HG02970 (cell line): ENCODE data around the gene SKP1.

Experiments
- ATAC-seq: cut with Tn5 transposase; IDR thresholded peaks from one replicate; pipeline ENCODE4 v1.9.1; 2021; ENCODE audit warnings: mild to moderate bottlenecking, moderate library complexity, moderate number of reproducible peaks; ENCODE audit not compliant: unreplicated experiment, low FRiP score

Gene SKP1

DNA sequence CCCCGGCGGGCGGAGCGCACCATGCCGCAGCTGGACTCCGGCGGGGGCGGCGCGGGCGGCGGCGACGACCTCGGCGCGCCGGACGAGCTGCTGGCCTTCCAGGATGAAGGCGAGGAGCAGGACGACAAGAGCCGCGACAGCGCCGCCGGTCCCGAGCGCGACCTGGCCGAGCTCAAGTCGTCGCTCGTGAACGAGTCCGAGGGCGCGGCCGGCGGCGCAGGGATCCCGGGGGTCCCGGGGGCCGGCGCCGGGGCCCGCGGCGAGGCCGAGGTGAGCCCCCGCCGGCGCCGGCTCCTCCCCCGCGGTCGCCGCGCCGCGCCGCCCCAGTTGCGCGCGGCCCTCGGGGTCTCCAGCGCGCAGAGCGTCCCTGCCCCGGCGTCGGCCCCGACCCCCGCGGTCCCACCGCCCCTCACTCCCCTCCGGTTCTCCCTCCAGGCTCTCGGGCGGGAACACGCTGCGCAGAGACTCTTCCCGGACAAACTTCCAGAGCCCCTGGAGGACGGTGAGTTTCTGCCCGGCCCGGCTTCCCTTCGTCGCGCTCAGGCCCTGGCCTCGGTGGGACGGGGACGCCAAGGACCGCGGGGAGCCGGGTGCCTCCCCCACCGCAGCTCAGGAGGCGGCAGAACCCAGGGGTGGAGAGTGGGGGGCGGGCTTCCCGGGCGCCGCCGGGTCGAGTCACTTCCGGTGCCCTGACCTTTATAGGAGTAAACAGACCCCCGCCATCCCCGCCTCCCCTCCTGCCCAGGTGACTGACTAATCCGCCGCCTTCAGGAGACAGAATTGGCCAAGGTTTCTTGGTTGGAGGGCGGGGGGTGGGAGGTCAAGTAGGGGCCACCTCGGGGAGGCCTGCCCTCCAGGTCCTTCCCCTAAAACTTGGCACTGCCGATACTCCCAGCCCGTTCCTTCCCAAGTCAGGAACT is 61.6 kb downstream of the SKP1 start:
- ATAC-seq: peak; percentile 10

DNA sequence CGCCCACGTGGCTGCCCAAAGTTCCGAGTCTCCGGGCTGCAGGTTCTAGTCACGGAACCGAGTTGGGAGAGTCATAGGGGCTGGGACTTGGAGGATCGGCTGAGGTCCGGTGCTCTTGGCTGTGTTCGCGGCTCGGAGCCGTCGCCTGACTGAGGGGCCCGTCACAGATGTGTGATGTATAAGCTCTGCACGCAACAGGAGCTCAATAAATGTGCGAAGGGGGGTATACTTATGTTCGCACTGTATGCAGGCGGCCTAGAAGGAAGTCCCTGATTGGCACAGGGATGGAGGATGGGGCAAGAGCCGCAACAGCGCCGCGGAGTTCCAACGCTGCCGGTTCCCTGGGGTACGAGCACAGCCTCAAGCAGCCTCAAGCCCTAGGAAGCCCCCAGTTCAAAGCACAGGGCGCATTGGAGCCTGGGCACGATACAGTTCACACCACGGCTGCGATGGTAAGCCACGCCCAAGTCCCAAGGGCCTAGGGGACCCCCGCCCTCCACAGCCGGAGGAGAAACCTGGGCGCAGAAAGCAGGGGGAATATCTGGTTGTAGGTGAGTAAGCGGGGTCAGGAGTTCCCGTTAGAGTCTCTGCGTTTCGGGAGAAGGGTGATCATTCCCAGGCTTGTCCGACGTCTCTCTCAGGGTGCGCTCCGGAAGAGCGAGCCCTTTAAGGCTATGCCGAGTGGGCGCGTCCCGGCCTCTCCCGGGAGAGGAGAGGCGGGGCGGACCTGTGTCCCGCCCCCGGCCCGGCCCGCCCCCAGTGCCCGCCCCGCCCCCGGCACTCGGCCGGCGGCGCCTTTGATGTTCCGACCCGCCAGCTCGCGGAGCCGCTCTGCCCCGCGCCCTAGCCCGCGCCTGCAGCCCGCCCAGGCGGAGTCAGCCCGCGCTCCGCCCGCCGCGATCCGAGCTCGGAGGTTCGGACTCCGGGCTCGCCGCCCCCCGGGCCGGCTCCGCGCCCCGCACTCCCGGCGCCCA is 62.6 kb downstream of the SKP1 start, which contains the start of gene TCF7:
TCF7 (plus strand) TSS at position 780 of the 974 bp plus-strand sequence. CDS start 226 bp downstream, outside the sequence.
- ATAC-seq: peak; percentile 71

DNA sequence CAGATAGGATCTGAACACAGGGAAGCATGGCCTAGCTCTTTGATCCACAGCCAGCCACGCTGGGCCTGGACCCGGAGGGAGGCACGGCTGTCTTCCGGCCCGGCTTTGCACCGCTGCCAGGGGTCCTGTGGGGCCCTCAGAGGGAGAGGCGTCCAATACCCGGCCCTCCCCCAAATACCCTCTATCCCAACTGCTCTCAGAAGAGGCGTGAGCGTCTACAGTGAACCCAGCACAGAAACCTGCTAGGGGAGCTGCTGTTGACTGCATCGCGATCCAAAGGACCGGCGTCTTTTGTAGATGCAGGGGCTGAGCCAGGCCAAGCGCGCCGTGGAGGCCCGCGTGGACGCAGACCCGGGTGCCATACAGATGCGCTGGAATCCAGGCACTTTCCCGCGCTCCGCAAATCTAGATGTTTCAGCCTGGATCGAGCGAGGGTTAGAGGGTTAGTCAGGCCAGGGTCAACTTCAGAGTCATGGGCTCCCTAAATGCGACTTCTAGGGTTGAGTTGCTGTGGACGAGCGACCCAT is 63.3 kb downstream of the SKP1 start:
- ATAC-seq: no peak

DNA sequence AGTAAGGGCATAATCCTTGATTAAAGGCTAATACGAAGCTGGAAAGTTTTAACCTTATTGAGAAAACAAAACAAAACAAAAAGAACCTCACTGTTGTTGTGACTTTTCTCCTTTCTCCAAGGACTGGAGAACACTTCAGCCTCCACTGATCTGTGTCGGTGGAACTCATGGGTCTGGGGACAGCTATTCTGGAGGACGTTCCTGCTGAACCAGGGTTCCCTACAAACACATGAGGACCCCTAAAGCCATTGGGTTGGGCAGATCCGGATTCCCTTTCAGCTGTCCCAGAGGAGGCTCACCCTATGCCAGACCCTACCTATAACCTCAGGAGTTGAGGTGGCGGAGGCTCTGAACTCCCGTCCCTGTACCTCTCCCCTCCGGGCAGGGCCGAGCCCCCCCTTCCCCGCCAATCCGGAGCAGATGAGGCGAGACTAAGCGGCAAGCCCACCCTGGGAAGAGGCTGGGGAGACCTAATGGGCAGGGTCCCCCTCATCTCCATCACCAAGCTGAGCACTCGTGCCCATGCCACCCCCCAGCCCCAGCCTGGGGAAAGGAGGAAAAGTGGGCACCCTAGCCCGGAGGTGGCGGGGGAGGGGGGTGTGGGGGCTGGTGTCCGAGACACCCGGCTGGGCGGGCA is 63.9 kb downstream of the SKP1 start:
- ATAC-seq: no peak

DNA sequence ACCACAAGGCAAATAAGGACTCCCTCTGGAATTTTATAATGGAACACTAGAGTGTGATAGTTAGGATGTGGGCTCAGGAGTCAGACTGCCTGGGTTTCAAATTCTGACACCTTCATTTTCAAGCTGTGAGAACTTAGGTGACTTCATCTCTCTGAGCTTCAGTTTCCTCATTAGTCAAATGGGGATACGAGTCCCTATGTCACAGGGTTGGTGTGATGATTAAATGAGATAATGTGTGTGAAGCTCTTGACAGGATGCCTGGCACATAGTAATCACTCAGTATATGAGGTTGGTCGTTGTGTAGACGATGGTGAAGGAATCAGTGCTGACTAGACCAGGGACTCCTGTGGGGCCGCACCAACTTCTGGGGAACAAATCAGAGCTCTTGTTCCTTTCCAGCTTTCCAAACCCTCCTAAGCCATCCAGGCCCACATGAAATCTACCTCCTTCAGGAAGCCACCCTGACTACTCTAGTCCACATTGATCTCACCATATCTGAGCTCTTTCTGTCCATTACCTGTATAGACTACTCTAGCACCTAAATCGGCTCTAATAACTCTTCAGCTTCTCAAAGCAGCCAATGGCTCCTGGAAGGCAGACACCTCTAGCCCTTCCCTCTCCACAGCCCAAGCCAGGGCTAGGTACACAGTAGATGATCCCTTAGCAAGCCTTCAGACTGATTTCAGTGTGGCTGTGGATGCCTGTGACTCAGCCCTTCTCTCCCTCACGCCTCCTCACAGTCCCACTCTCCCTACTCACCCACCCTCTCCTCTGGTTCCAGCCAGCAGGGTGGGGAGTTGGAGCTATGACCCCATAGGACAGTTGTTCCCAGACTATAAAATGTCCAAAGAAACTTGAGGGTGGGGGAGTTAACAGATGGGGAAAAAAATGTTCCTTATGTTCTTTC is 64.8 kb downstream of the SKP1 start:
- no peak for ATAC-seq

DNA sequence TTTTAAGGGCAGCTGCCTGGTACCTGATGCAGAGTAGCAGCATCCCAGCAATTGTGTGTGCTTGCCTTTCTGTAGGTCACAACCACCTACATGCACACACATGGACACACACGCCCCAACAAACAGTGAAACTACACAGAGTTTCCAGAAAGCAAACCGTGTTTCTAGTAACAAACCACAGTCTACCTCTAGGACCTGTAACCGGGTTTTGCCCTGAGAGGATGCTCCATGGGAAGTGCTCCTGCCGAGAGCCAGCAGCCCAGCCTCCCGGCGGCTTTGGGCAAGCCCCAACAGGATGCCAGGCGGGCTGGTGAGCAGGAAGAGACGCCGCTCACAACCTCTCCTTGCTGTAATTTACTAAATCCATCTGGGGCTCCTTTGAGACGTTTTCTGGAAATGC is 66.4 kb downstream of the SKP1 start:
- no peak for ATAC-seq

DNA sequence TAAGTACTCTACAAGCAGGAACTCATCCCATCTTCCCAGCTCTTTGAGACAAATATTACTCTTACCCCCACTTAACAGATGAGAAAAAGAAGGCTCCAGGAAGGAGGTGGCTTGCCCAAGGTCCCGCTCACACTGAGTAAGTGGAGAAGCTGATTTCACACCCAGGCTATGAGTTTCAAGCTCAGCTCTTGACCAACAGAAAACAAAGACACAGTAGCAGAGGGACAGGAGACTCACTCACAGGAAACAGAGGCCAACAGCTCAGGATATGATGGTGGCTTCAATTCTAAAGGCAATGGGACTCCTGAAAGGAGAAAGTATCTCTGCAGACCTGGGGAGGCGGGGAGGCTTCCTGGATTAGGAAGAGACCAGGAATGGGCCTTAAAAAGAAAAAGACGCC is 69.0 kb downstream of the SKP1 start:
- no peak for ATAC-seq

DNA sequence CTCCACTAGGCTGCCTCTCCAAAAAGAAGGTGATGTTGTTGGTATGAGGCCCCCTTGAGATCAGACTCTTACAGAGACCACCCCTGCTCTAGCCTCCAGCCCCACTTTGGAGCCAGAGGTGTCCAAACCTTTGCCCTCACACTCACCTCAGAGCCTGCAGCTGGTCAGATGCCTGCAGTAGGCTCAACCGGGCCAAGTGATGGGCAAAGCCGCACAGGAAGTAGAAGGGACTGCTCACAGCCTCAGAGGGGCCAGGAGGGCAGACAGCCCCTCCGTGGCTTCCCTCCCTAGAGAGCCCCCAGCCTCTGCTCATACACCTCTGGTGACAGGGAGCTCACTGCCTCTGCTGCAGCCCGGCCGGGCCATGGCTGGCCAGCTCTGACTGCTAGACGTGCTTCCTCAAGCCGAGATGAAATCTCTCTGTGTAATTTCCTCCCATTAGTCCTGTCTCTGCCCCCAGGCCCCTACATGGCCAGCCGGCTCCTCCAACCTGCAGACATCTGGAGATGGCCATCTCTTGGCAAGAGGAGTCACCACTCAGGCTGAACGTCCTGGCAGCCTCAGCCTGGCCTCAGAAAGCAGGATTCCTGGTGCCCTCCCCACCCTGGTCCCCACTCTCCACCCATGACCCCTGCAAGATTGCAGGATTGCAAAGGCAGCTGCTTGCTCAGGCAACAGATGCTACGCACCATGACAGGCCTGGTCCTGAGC is 69.6 kb downstream of the SKP1 start:
- ATAC-seq: no peak

DNA sequence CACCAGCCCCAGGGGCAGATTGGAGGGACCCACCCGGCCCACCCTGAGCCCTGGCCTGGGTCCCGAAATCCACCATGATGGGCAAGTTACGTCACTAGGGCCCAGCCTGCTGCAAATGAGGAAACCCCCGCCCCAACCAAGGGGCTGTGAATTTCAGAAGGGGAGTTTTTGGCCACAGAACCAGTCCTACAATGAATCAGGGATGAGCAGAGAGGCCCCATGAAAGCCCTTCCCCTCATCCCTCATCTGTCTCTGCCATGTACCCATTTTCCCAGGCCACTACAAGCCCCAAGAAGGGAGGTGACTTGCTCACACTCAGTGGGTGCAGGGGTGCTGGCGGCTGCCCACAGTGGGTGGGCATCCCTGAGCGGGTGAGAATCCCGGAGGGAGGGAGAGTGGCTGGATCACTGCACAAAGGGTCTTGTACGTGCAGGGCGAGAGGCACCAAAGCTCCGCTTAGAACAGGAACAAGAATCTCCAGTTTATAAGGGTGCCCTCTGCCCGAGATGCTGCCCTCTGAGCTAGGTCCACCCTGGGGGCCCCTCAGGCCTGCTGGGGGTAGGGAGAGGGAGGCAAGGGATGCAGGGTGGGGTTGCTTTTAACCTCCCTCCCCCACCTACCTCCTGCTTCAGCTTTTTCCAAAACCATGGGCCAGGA is 72.6 kb downstream of the SKP1 start:
- no peak for ATAC-seq

DNA sequence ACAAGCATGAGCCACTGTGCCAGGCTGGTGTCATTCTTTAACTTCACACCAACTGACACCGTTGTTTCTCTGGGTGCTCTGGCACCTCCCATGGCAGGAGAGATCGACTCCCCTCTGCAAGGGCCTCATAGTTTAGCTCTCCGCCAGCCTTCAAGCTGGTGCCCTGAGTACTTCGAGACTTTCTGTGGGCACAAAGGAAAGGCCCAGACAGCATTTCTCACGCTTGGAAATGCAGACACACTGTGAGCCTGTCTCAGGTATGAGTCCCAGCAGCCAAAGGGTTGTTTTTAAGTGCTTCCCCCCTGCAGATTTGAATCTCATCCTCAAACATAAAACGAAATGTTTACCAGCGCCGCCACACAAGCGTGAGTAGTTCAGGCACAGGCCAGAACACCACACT is 73.4 kb downstream of the SKP1 start:
- ATAC-seq: no peak

DNA sequence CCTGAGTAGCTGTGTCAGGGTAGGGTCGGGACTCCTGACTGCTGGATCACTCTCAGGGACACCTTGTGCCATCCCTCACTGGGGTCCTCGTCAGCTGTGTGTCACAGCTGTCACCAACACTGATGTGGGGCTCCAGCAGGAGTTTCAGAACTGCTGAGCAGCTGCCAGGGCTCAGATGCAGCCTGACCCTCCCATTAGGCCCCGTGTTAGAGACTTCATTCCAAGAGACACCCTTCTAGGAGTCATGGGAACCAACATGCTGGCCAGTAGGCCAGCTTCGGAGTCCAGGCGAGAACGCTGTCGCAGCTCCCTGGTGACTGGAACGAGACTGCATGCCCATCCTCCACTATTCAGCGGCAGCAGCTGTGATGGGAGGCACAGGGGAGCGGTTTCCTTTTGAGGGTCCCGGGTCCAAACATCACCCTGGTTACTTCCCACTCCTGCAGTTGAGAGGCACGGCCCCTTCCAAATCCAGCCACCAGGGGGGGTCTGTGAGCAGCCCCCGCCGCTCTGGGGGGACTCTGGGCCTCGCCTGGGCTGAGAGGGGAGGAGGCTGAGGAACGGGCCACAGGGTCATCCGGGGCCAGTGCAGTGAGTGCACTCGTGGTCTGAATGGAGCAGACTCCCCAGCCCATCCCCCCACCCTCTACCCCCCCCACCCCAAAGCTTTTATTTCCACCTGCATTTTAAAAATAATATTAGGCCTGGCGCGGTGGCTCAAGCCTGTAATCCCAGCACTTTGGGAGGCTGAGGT is 74.9 kb downstream of the SKP1 start:
- no peak for ATAC-seq

DNA sequence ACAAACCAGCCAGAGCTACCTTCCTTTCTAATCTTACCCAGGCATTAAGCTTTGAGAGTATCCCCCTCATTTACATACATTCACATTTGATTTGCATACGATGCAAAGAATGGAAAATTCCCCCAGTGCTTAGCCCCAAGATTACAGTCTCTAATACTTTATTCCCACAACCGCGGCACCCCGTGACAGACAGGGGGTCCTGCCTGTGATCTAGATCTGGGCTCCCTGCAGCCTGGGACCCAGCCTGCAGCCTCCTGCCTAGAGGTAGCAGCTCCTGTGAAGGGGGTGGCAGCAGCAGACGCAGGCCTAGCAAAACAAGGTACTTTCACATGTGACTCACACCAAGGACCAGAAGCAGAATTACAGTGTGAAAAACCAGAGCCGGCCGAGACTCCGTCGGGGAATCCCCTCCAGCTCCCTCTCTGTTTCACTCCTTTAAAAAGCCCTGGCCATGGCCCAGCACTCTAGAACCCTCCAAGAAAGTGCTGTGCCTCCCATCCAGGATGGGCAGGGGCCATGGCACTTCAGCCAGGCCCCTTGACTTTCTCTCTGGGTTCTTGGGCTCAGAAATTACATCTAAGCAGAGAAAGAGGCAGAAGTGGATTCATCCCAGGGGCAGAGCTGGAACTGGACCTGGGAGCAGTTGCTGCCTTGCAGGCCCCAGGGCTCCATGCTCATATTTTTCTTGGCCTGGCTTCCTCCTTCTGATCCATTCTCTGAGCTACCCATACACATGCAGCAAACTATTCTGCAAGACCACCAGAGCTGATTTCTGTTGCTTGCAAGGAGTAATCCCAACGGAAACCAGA is 76.3 kb downstream of the SKP1 start:
- peak; percentile 56 for ATAC-seq

DNA sequence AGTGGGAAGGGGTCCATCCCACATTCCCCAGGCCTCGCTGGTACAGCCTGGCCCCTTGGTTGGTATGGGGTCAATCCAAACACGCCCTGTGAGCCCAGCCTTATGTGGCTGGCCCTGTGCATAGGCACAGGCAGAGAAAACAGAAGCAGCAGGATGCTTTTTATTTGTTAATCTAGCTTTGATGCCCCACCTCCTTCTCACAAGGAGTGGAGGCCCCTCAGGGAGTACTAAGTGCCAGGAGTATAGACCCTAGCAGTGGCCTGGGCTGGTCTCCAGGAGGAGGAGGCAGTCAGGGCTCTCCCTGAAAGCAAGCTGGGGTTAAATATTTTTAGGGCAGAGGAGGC is 76.8 kb downstream of the SKP1 start:
- ATAC-seq: no peak

DNA sequence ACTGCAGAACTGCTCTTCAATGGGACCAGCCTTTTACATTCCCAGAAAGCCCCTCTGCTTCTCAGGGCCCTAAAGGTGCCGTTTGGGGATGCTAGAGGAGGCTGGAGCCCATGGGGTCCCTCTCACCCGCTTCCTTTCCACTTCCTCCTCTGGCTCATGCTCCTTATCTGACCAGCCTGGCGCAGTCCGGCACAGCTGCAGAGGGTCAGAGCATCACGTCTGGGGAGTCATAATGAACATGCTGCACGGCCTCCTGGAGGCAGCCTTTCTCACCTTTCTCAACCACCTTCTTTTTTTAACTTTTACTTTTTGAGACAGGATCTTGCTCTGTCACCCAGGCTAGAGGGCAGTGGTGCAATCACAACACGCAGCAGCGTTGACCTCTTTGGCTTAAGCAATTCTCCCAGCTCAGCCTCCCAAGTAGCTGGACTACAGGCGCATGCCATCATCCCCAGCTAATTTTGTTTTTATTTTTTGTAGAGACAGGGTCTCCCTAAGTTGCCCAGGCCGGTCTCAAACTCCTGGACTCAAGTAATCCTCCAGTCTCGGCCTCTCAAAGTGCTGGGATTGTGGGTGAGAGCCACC is 77.4 kb downstream of the SKP1 start:
- ATAC-seq: no peak
